B cell (primary cell): ENCODE results near the gene GALNT18. TPM values are rescaled to one million over a fixed set of nuclear protein-coding genes. Genes with fewer than 3 reads are reported as not detected.

Source experiments
- ATAC-seq: fragments of 200-7000 bp; cut with Tn5 transposase; one replicate; pipeline ENCODE4 v1.10.0; 2021; ENCODE audit warnings: low read depth, mild to moderate bottlenecking, moderate number of reproducible peaks, moderate library complexity
- CTCF ChIA-PET: fragments of 350-600 bp; sonication (Branson Sonifier 250); formaldehyde crosslinking; loops from one replicate; lab custom pipeline; 2021; ENCODE audit warnings: antibody characterized with exemption, inconsistent platforms; lab: Charles Lee
- POLR2A ChIA-PET: fragments of 350-600 bp; sonication (Branson Sonifier 250); formaldehyde crosslinking; loops from one replicate; lab custom pipeline; 2021; ENCODE audit warnings: antibody characterized with exemption; lab: Charles Lee
- DNase-seq: peaks from one replicate; pipeline ENCODE4 v3.0.0; 2013
- H2AFZ ChIP-seq: 2 replicates; pipeline ENCODE4 v1.6.1; 2012; ENCODE audit warnings: mild to moderate bottlenecking, low read depth, low read length; ENCODE audit not compliant: insufficient read depth, poor library complexity, severe bottlenecking
- H3K27ac ChIP-seq, 2 donors: 1 replicate in 1 of 2; 2 replicates in 1 of 2; pipeline ENCODE4 v1.5.1; 2012 to 2013; ENCODE audit warnings: low read length in 2 of 2, mild to moderate bottlenecking in 2 of 2, moderate library complexity in 1 of 2
- H3K27me3 ChIP-seq, 4 experiments: fragments of 200-600 bp in 1 of 4; sonication (generic) in 1 of 4; replicated peaks in 1 of 4; 1 replicate in 2 of 4; 2 replicates in 2 of 4; pipeline versions ENCODE4 v1.6.1 to v1.7.0; 2013 to 2016; ENCODE audit warnings: low read length in 3 of 4, mild to moderate bottlenecking in 2 of 4, mixed read lengths in 1 of 4, moderate library complexity in 1 of 4; ENCODE audit not compliant: insufficient read depth in 4 of 4, control insufficient read depth in 3 of 4; ENCODE audit errors: control extremely low read depth in 1 of 4
- H3K36me3 ChIP-seq, 2 experiments: replicated peaks in 1 of 2; 1 replicate in 1 of 2; 2 replicates in 1 of 2; pipeline versions ENCODE4 v1.6.1 to v1.7.1; 2013; ENCODE audit warnings: low read length in 1 of 2; ENCODE audit not compliant: insufficient read depth in 2 of 2, control insufficient read depth in 1 of 2; ENCODE audit errors: control extremely low read depth in 1 of 2, extremely low read depth in 1 of 2
- H3K4me1 ChIP-seq, 2 donors: fragments of 200-600 bp in 1 of 2; sonication (generic) in 1 of 2; 1 replicate in 1 of 2; 2 replicates in 1 of 2; pipeline versions ENCODE4 v1.5.1 to v1.6.1; 2013 to 2017; ENCODE audit warnings: low read length in 2 of 2; ENCODE audit not compliant: control insufficient read depth in 2 of 2, insufficient read depth in 2 of 2
- H3K4me2 ChIP-seq: replicated peaks from 2 replicates; pipeline ENCODE3; 2012; ENCODE audit warnings: mild to moderate bottlenecking, low read depth, low read length; ENCODE audit not compliant: poor library complexity, severe bottlenecking
- H3K4me3 ChIP-seq, 5 experiments: fragments of 200-600 bp in 1 of 5; sonication (generic) in 1 of 5; 1 replicate in 3 of 5; 2 replicates in 2 of 5; pipeline versions ENCODE4 v1.5.1 to v1.7.0; 2011 to 2016; ENCODE audit warnings: low read length in 4 of 5, mild to moderate bottlenecking in 4 of 5, low read depth in 2 of 5, control low read depth in 1 of 5, moderate library complexity in 1 of 5; ENCODE audit not compliant: insufficient read depth in 1 of 5; ENCODE audit errors: control extremely low read depth in 1 of 5, extremely low read depth in 1 of 5
- H3K79me2 ChIP-seq: fragments of 200-600 bp; sonication (generic); one replicate; pipeline ENCODE4 v1.6.0; 2016; ENCODE audit warnings: low read length; ENCODE audit not compliant: control insufficient read depth, insufficient read depth
- H3K9ac ChIP-seq: fragments of 200-600 bp; sonication (generic); 2 replicates; pipeline ENCODE4 v1.6.1; 2017; ENCODE audit warnings: mild to moderate bottlenecking, low read length, moderate library complexity
- H3K9me3 ChIP-seq, 3 donors: one replicate each; pipeline versions ENCODE4 v1.6.1 to v1.7.1; 2013; ENCODE audit warnings: low read length in 2 of 3; ENCODE audit not compliant: control insufficient read depth in 2 of 3, insufficient read depth in 1 of 3; ENCODE audit errors: control extremely low read depth in 1 of 3
- H4K20me1 ChIP-seq: 2 replicates; pipeline ENCODE4 v1.6.0; 2012; ENCODE audit warnings: mild to moderate bottlenecking, low read length; ENCODE audit not compliant: insufficient read depth, control insufficient read depth, poor library complexity, severe bottlenecking
- H3K27ac Mint-ChIP-seq: one replicate; pipeline ENCODE4 v1.8.0; 2021; ENCODE audit warnings: mixed read lengths
- H3K27me3 Mint-ChIP-seq: one replicate; pipeline ENCODE4 v1.8.0; 2021; ENCODE audit warnings: mixed read lengths
- H3K4me1 Mint-ChIP-seq: one replicate; pipeline ENCODE4 v1.8.0; 2021; ENCODE audit warnings: mixed read lengths
- H3K4me3 Mint-ChIP-seq: one replicate; pipeline ENCODE4 v1.8.0; 2021; ENCODE audit warnings: mixed read lengths
- H3K9me3 Mint-ChIP-seq: one replicate; pipeline ENCODE4 v1.8.0; 2022; ENCODE audit warnings: mixed read lengths; ENCODE audit not compliant: insufficient read depth
- CTCF ChIP-seq: fragments of 200-600 bp; IDR thresholded peaks from one replicate; pipeline ENCODE4 v1.8.0; 2022; ENCODE audit warnings: antibody characterized with exemption, mild to moderate bottlenecking
- EZH2 ChIP-seq: IDR thresholded peaks from 2 replicates; pipeline ENCODE4 v1.6.1; 2012; ENCODE audit warnings: borderline replicate concordance, low read depth, mild to moderate bottlenecking, moderate library complexity, low read length; ENCODE audit not compliant: insufficient read depth, poor library complexity, severe bottlenecking
- WGBS: methylation state at CpG from one replicate; pipeline ENCODE4 v1.1.5; 2013; ENCODE audit warnings: missing lambda C conversion rate; ENCODE audit not compliant: insufficient coverage; 5-methylcytosine and 5-hydroxymethylcytosine counted together
- intact Hi-C: fragments of 100-400 bp; cut with micrococcal nuclease; formaldehyde crosslinking; loops from one replicate; pipeline ENCODE4 v1.10.0; 2022
- polyA plus RNA-seq: library from polyadenylated mRNA; depleted of rRNA; stranded (reverse); fragments of >200 nt; gene quantifications from 2 replicates; pipeline ENCODE4 v1.2.3, GENCODE V29; 2012
- total RNA-seq, 2 donors: library from RNA; stranded (reverse); fragments of 120-200 nt in 1 of 2; gene quantifications; 1 replicate in 1 of 2; 2 replicates in 1 of 2; pipeline versions ENCODE4 v1.2.3 to v1.2.4, GENCODE V29; 2013 to 2022

GALNT18 gene
- total and polyA plus RNA-seq, 2 donors (not counting 1 experiment from before 2014, with no cell fraction given), result not detected

GRCh38 chr11:11378184-11378940 lies 243.4 kb downstream of the GALNT18 start:
- no peak overlapping the region for H3K4me3 Mint-ChIP-seq
- no peaks in the 10 kb centered on the region for H3K9me3 ChIP-seq

More at GRCh38 chr11:11378184-11378940, 243.4 kb downstream of the GALNT18 start:
- ChIA-PET POLR2A (no interaction called here), CTCF (no interaction called here)
- Mint-ChIP-seq H3K27ac (no peak overlapping the region), H3K4me1 (no peaks in the 10 kb centered on the region), H3K27me3 (no peaks in the 10 kb centered on the region), H3K9me3 (no peaks in the 10 kb centered on the region)
- H3K4me2 ChIP-seq, result no peak overlapping the region
- H3K79me2 ChIP-seq, result no peaks in the 10 kb centered on the region
- no peak overlapping the region for H2AFZ ChIP-seq
- H3K27me3 ChIP-seq, result no peaks in the 10 kb centered on the region
- H3K36me3 ChIP-seq, result no peaks in the 10 kb centered on the region
- DNase-seq (no peak), ATAC-seq (no peak)
- no peak overlapping the region for H3K27ac ChIP-seq
- H3K4me3 ChIP-seq, result no peak overlapping the region
- H3K4me1 ChIP-seq, result no peaks in the 10 kb centered on the region
- intact Hi-C loops, result no loop called here
- no peak overlapping the region for H3K9ac ChIP-seq
- no peaks in the 10 kb centered on the region for H4K20me1 ChIP-seq
- WGBS, result 78% methylated on average over 8 of the region's 8 CpGs
- TF ChIP-seq CTCF (no peak), EZH2 (no peak)
